ENCODE measurements around the gene MARCHF3. TPM values are rescaled to one million over a fixed set of nuclear protein-coding genes. Genes with fewer than 3 reads are reported as not detected.

Gene MARCHF3
- total and polyA plus RNA-seq, 2 of the 13 experiments (the other 11 are each of a cell fraction or from before 2014, with no cell fraction given), result 4.8 to 11.9 TPM

DNA sequence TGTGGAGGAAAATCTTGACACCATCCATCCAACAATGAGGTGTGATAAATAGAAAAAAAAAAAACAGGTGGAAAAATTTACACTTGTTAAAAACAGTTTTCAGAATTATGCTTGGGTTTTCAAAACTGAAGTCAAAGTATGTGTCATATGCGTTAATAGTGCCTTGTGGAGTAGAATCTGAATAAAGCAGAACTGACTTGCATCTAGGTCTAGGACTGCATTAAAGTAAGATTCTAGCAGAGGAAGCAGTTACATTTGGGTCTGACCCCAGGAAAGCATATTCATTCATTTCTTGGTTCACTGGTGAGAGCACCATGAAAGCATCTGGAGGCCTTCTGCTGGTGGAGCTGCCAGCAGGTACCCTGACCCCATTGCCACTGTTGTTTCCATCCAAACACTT, 89.0 kb downstream of the MARCHF3 start:
- no peaks in the 10 kb centered on the region for H3K4me1 ChIP-seq (ENCODE audit: insufficient read depth, low read length)
- no peaks in the 10 kb centered on the region for H3K79me2 ChIP-seq (ENCODE audit: insufficient read depth, low read length)
- H3K9me3 ChIP-seq (ENCODE audit: low read length), result no peaks in the 10 kb centered on the region
- CTCF ChIA-PET (ENCODE audit: low intra/inter-chr PET ratio, low total read pairs), result no interaction called here
- no peak overlapping the region for H3K27ac ChIP-seq (ENCODE audit: extremely low read length, insufficient read depth, low read length)
- ATAC-seq (no peak), FAIRE-seq (no peak), DNase-seq (ENCODE audit: low spot score) (no peak)
- no TSS peak for BruUV-seq (replicated peaks)
- WGBS (ENCODE audit: low lambda C conversion rate), result 100% methylated on average over 1 of the region's 1 CpG
- H2AFZ ChIP-seq (ENCODE audit: low read length), result no peak overlapping the region
- no peaks in the 10 kb centered on the region for H3K27me3 ChIP-seq (ENCODE audit: control insufficient read depth in 1 of 2, insufficient read depth in 2 of 2, low read length in 2 of 2)
- intact Hi-C loops (cut with micrococcal nuclease; ENCODE audit: unreplicated experiment) (no loop called here), in situ Hi-C loops (cut with HindIII; ENCODE audit: extremely low pct_ligation_motif_present, low pct_unique_long_range_greater_than_20kb) (no loop called here)
- H3K4me2 ChIP-seq (ENCODE audit: low read depth, low read length), result no peak overlapping the region
- POLR2A ChIA-PET, result interaction anchor here (1.3 kb wide), 1 partner anchor 89 kb away, joined by 3 read pairs; the partner anchor contains the start of gene MARCHF3
- H3K36me3 ChIP-seq (replicated peaks in 1 of 2; ENCODE audit: control insufficient read depth in 1 of 2, insufficient read depth in 2 of 2, low read length in 2 of 2), result no peaks in the 10 kb centered on the region
- no peak overlapping the region for H3K4me3 ChIP-seq (replicated peaks in 1 of 3; ENCODE audit: insufficient read depth in 1 of 3, low read depth in 2 of 3, low read length in 3 of 3)
- no peaks in the 10 kb centered on the region for H4K20me1 ChIP-seq (ENCODE audit: insufficient read depth, low read length)
- H3K9ac ChIP-seq (ENCODE audit: insufficient read depth, low read depth, low read length), result no peak overlapping the region
- no peak for TF ChIP-seq NR3C1 (CRISPR knock-in tag; IDR thresholded peaks at IDR 0.05)
- no peak for TF ChIP-seq ATF1 (CRISPR knock-in tag; IDR thresholded peaks at IDR 0.05)
- TF ChIP-seq, protein P1, sequence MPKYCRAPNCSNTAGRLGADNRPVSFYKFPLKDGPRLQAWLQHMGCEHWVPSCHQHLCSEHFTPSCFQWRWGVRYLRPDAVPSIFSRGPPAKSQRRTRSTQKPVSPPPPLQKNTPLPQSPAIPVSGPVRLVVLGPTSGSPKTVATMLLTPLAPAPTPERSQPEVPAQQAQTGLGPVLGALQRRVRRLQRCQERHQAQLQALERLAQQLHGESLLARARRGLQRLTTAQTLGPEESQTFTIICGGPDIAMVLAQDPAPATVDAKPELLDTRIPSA (CRISPR knock-in tag; IDR thresholded peaks at IDR 0.05; ENCODE audit: borderline replicate concordance), result no peak
- TF ChIP-seq SIX1 (CRISPR knock-in tag; IDR thresholded peaks at IDR 0.05; ENCODE audit: borderline replicate concordance), result no peak
- TF ChIP-seq, protein P2, sequence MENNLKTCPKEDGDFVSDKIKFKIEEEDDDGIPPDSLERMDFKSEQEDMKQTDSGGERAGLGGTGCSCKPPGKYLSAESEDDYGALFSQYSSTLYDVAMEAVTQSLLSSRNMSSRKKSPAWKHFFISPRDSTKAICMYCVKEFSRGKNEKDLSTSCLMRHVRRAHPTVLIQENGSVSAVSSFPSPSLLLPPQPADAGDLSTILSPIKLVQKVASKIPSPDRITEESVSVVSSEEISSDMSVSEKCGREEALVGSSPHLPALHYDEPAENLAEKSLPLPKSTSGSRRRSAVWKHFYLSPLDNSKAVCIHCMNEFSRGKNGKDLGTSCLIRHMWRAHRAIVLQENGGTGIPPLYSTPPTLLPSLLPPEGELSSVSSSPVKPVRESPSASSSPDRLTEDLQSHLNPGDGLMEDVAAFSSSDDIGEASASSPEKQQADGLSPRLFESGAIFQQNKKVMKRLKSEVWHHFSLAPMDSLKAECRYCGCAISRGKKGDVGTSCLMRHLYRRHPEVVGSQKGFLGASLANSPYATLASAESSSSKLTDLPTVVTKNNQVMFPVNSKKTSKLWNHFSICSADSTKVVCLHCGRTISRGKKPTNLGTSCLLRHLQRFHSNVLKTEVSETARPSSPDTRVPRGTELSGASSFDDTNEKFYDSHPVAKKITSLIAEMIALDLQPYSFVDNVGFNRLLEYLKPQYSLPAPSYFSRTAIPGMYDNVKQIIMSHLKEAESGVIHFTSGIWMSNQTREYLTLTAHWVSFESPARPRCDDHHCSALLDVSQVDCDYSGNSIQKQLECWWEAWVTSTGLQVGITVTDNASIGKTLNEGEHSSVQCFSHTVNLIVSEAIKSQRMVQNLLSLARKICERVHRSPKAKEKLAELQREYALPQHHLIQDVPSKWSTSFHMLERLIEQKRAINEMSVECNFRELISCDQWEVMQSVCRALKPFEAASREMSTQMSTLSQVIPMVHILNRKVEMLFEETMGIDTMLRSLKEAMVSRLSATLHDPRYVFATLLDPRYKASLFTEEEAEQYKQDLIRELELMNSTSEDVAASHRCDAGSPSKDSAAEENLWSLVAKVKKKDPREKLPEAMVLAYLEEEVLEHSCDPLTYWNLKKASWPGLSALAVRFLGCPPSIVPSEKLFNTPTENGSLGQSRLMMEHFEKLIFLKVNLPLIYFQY (CRISPR knock-in tag; IDR thresholded peaks at IDR 0.05; ENCODE audit: borderline replicate concordance), result no peak
- no peak for TF ChIP-seq PHF8 (CRISPR knock-in tag; IDR thresholded peaks at IDR 0.05)
- TF ChIP-seq, protein P3, sequence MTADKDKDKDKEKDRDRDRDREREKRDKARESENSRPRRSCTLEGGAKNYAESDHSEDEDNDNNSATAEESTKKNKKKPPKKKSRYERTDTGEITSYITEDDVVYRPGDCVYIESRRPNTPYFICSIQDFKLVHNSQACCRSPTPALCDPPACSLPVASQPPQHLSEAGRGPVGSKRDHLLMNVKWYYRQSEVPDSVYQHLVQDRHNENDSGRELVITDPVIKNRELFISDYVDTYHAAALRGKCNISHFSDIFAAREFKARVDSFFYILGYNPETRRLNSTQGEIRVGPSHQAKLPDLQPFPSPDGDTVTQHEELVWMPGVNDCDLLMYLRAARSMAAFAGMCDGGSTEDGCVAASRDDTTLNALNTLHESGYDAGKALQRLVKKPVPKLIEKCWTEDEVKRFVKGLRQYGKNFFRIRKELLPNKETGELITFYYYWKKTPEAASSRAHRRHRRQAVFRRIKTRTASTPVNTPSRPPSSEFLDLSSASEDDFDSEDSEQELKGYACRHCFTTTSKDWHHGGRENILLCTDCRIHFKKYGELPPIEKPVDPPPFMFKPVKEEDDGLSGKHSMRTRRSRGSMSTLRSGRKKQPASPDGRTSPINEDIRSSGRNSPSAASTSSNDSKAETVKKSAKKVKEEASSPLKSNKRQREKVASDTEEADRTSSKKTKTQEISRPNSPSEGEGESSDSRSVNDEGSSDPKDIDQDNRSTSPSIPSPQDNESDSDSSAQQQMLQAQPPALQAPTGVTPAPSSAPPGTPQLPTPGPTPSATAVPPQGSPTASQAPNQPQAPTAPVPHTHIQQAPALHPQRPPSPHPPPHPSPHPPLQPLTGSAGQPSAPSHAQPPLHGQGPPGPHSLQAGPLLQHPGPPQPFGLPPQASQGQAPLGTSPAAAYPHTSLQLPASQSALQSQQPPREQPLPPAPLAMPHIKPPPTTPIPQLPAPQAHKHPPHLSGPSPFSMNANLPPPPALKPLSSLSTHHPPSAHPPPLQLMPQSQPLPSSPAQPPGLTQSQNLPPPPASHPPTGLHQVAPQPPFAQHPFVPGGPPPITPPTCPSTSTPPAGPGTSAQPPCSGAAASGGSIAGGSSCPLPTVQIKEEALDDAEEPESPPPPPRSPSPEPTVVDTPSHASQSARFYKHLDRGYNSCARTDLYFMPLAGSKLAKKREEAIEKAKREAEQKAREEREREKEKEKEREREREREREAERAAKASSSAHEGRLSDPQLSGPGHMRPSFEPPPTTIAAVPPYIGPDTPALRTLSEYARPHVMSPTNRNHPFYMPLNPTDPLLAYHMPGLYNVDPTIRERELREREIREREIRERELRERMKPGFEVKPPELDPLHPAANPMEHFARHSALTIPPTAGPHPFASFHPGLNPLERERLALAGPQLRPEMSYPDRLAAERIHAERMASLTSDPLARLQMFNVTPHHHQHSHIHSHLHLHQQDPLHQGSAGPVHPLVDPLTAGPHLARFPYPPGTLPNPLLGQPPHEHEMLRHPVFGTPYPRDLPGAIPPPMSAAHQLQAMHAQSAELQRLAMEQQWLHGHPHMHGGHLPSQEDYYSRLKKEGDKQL (CRISPR knock-in tag; IDR thresholded peaks at IDR 0.05; ENCODE audit: low read depth), result no peak
- TF ChIP-seq, protein P4, sequence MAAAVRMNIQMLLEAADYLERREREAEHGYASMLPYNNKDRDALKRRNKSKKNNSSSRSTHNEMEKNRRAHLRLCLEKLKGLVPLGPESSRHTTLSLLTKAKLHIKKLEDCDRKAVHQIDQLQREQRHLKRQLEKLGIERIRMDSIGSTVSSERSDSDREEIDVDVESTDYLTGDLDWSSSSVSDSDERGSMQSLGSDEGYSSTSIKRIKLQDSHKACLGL (CRISPR knock-in tag; IDR thresholded peaks at IDR 0.05), result no peak
- no peak for TF ChIP-seq KAT2B (IDR thresholded peaks at IDR 0.05; ENCODE audit: borderline replicate concordance, low read depth, low read length)
- TF ChIP-seq, protein P5, sequence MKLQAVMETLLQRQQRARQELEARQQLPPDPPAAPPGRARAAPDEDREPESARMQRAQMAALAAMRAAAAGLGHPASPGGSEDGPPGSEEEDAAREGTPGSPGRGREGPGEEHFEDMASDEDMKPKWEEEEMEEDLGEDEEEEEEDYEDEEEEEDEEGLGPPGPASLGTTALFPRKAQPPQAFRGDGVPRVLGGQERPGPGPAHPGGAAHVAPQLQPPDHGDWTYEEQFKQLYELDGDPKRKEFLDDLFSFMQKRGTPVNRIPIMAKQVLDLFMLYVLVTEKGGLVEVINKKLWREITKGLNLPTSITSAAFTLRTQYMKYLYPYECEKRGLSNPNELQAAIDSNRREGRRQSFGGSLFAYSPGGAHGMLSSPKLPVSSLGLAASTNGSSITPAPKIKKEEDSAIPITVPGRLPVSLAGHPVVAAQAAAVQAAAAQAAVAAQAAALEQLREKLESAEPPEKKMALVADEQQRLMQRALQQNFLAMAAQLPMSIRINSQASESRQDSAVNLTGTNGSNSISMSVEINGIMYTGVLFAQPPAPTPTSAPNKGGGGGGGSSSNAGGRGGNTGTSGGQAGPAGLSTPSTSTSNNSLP (IDR thresholded peaks at IDR 0.05; ENCODE audit: low read depth, low read length), result no peak
- TF ChIP-seq ZMAT3 (CRISPR knock-in tag; conservative IDR thresholded peaks at IDR 0.05), result no peak
- no peak for TF ChIP-seq ZNF557 (CRISPR knock-in tag; IDR thresholded peaks at IDR 0.05)
- no peak for TF ChIP-seq PAWR (CRISPR knock-in tag; IDR thresholded peaks at IDR 0.05; ENCODE audit: borderline replicate concordance)
